GM10266 (cell line): ENCODE data around the gene SLC35E2B.

Experiments
- DNase-seq: peaks from one replicate; pipeline ENCODE4 v3.0.0; 2012; ENCODE audit errors: extremely low spot score
- TF ChIP-seq, protein P1 (sequence below): IDR thresholded peaks from 2 replicates; pipeline ENCODE4 v1.5.1; 2012; ENCODE audit warnings: mild to moderate bottlenecking, low read depth; ENCODE audit not compliant: control insufficient read depth, insufficient read depth; ENCODE audit errors: missing control alignments

Gene SLC35E2B

DNA sequence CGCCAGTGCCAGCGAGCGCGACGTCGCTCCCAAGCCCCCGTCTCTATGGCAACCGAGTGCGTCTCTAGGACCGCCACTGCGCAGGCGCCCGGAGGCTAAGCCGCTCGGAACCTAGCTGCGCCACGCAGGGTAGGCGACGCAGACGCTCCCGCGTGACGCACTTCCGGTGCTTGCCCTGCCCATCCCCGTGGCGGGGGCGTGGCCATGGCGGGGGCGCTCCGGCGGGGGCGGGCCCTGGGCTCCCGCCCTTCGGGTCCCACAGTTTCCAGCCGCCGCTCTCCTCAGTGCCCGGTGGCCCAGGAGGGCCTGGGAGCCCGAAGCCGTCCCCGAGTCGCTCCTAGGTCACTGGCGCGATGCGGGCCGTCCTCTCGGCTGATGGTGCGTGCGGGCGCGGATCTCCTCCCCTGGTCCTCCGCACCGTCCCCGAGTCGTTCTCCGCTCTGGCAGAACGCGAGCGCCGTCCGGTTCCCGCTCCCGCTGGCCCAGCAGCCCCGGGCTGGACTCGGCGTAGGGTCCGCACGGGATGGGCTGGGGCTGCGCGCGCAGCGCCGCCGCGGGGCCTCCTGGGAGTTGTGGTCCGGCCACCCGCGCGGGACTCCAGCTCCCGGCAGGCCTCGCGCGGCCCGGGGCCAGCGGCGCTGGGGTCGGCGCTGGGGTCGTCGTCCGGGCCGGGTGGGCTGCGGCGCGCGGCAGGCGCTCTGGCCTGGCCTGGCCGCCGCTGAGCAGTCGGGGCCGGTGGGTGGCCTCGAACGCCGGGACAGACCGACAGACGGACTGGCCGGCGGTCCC, 77.1 kb downstream of the SLC35E2B start, which contains the start of gene MIB2:
TSS of gene MIB2 (plus strand) at position 245 of the 789 bp plus-strand sequence. CDS start 7,953 bp downstream, outside the sequence.
- TF ChIP-seq, protein P1, sequence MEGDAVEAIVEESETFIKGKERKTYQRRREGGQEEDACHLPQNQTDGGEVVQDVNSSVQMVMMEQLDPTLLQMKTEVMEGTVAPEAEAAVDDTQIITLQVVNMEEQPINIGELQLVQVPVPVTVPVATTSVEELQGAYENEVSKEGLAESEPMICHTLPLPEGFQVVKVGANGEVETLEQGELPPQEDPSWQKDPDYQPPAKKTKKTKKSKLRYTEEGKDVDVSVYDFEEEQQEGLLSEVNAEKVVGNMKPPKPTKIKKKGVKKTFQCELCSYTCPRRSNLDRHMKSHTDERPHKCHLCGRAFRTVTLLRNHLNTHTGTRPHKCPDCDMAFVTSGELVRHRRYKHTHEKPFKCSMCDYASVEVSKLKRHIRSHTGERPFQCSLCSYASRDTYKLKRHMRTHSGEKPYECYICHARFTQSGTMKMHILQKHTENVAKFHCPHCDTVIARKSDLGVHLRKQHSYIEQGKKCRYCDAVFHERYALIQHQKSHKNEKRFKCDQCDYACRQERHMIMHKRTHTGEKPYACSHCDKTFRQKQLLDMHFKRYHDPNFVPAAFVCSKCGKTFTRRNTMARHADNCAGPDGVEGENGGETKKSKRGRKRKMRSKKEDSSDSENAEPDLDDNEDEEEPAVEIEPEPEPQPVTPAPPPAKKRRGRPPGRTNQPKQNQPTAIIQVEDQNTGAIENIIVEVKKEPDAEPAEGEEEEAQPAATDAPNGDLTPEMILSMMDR: no peak
- DNase-seq: peak; percentile 100

DNA sequence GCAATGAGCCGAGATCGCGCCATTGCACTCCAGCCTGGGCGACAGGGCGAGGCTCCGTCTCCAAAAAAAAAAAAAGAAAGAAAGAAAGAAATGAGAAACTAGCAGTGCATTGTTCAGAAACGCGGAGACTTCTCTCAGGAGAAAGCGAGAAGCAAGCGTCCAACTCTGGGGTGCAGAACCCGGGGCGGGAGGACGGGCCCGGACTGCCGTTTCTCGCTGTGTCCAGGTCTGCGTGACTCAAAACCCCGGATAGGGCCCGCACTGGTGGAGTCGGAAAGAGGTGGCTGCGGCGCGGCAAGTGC, 77.7 kb downstream of the SLC35E2B start:
- TF ChIP-seq, protein P1: no peak
- no peak for DNase-seq

DNA sequence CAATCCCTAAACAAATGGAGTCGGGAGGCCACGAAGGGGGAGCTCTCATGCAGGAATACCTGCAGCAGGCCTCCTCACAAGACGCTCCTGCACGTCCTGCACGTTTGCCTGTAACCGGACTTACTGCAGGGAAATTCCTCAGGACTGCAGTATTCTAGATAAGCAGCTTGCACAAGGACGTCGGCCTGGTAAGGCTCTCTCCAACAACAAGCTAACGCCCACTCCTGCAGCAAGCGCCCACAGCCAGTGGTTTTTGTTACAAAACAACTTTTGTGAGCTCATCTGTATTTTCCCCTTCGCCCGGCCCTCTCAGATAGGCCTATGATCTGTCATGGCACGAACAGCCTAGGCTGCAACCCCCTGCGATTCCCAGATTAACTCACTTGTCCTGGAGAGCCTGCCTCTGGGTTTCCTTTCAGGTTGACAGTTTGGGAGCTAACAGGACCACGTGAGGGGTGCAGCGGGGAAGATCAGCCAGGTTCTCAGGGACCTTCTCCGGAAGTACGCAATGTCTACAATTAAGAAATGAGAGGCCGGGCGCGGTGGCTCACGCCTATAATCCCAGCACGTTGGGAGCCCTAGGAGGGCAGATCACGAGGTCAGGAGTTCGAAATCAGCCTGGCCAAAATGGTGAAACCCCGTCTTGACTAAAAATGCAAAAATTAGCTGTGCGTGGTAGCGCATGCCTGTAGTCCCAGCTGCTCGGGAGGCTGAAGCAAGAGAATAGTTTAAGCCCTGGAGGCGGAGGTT, 78.2 kb downstream of the SLC35E2B start:
- TF ChIP-seq, protein P1: no peak
- DNase-seq: no peak

DNA sequence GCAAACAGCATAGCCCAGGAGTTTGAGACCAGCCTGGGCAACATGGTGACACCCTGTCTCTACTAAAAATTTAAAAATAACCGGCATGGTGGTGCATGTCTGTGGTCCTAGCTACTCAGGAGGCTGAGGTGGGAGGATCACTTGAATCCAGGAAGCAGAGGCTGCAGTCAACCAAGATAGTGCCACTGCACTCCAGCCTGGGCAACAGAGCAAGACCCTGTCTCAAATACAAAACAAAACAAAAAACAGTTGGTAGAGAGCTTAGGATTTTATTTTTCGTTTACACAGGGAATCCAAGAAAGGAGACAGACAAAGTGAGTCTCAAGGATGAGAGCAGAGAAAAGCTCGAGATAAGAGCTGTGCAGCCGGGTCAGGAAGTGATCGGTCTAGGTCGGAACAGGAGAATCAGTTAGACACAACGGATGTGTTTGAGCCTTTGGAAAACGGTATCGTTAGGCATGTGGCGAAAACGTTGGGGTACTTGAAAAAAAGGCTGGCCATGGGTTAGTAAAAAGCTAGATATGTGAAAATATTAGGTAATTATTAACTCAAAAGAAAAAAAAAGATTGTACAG, 79.0 kb downstream of the SLC35E2B start:
- TF ChIP-seq, protein P1: no peak
- DNase-seq: no peak

DNA sequence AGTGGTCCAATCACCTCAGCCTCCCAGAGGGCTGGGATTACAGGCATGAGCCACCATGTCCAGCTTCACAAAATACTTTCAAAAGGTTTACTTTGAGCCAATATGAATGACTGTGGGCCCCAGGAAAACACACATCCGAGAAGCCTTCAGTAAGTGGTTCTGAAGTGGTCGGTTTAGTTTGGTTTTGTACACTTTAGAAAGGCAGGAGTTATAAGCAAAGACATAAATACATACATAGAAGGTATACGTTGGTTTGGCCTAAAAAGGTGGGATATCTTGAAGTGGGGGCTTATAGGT, 80.5 kb downstream of the SLC35E2B start:
- TF ChIP-seq, protein P1: no peak
- DNase-seq: no peak

DNA sequence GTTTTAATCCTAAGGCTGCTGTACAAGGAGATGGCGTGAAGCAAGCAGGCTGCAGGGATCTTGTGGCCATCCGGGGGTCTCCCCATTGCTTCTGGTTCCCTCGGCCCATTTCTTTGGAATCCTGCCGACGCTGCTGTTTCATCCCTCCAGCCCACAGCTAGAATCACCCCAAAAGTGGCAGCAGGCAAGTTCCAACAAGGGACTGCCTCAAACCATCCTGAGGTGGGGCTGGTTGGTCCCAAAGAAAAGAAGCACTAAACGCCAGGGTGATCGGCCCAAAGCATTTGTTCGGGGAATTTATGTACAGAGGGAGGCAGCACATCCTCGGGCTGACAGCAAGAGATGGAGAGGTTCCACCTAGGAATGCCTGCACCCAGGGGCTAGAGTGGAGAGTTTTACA, 81.8 kb downstream of the SLC35E2B start:
- no peak for DNase-seq
- TF ChIP-seq, protein P1: no peak
